ENCODE measurements around the gene TPX2. TPM values are rescaled to one million over a fixed set of nuclear protein-coding genes. Genes with fewer than 3 reads are reported as not detected.

The TPX2 gene
- total RNA-seq, 2 experiments from 2014 or later: 0.85 to 0.89 TPM

- no peaks in the 10 kb centered on the region for H3K4me1 Mint-ChIP-seq (ENCODE audit: low read depth)
- H3K36me3 Mint-ChIP-seq (ENCODE audit: low read depth): no peaks in the 10 kb centered on the region
- Histone ChIP-seq H3K36me3 (ENCODE audit: insufficient read depth, low read length) (no peaks in the 10 kb centered on the region), H3K4me1 (ENCODE audit: insufficient read depth, low read length) (no peaks in the 10 kb centered on the region), H3K9me3 (ENCODE audit: control insufficient read depth in 1 of 2, insufficient read depth in 1 of 2, low read length in 2 of 2) (no peaks in the 10 kb centered on the region), H3K27me3 (ENCODE audit: control insufficient read depth in 1 of 2, insufficient read depth in 2 of 2, low read length in 2 of 2) (no peaks in the 10 kb centered on the region), H3K27ac (ENCODE audit: low read depth in 1 of 2, low read length in 2 of 2) (no peak overlapping the region), H3K4me3 (ENCODE audit: low read length) (no peak overlapping the region)
- H3K4me3 Mint-ChIP-seq: no peak overlapping the region
- ChIA-PET CTCF (interaction anchor here (0.8 kb wide), 1 partner anchor 21 kb away, joined by 3 read pairs; no protein-coding TSS in a partner anchor), POLR2A (no interaction called here)
- no peak overlapping the region for H3K27ac Mint-ChIP-seq
- intact Hi-C loops (cut with DNase I, micrococcal nuclease): no loop called here
- DNase-seq: no peak
- TF ChIP-seq CTCF (IDR thresholded peaks at IDR 0.05): no peak
- no peaks in the 10 kb centered on the region for H3K27me3 Mint-ChIP-seq
- no peaks in the 10 kb centered on the region for H3K9me3 Mint-ChIP-seq
- no peak for ATAC-seq (ENCODE audit: poor library complexity)
Observed at GRCh38 chr20:31784354-31785044, 45.4 kb downstream of the TPX2 start.

- H3K27ac Mint-ChIP-seq: no peak overlapping the region
Observed at GRCh38 chr20:31785089-31785488, 46.0 kb downstream of the TPX2 start.

GRCh38 chr20:31788578-31788977 lies 49.5 kb downstream of the TPX2 start:
- Histone ChIP-seq H3K27me3 (ENCODE audit: control insufficient read depth in 1 of 2, insufficient read depth in 2 of 2, low read length in 2 of 2) (no peaks in the 10 kb centered on the region), H3K36me3 (ENCODE audit: insufficient read depth, low read length) (no peaks in the 10 kb centered on the region), H3K27ac (ENCODE audit: low read depth in 1 of 2, low read length in 2 of 2) (no peak overlapping the region), H3K4me3 (ENCODE audit: low read length) (no peak overlapping the region), H3K9me3 (ENCODE audit: control insufficient read depth in 1 of 2, insufficient read depth in 1 of 2, low read length in 2 of 2) (no peaks in the 10 kb centered on the region), H3K4me1 (ENCODE audit: insufficient read depth, low read length) (no peaks in the 10 kb centered on the region)
- DNase-seq: no peak
- H3K9me3 Mint-ChIP-seq: no peaks in the 10 kb centered on the region
- TF ChIP-seq CTCF (IDR thresholded peaks at IDR 0.05): no peak
- POLR2A ChIA-PET: no interaction called here
- H3K36me3 Mint-ChIP-seq (ENCODE audit: low read depth): no peaks in the 10 kb centered on the region
- H3K4me1 Mint-ChIP-seq (ENCODE audit: low read depth): no peaks in the 10 kb centered on the region
- intact Hi-C loops (cut with DNase I, micrococcal nuclease): no loop called here
- H3K4me3 Mint-ChIP-seq: no peak overlapping the region
- no peaks in the 10 kb centered on the region for H3K27me3 Mint-ChIP-seq
- H3K27ac Mint-ChIP-seq: no peak overlapping the region
- ATAC-seq (ENCODE audit: poor library complexity): no peak
- CTCF ChIA-PET: interaction anchor here (0.6 kb wide), 1 partner anchor 231 kb away, joined by 3 read pairs; no protein-coding TSS in a partner anchor

More at GRCh38 chr20:31785089-31785488, 46.0 kb downstream of the TPX2 start:
- Histone ChIP-seq H3K27ac (ENCODE audit: low read depth in 1 of 2, low read length in 2 of 2) (no peak overlapping the region), H3K9me3 (ENCODE audit: control insufficient read depth in 1 of 2, insufficient read depth in 1 of 2, low read length in 2 of 2) (no peaks in the 10 kb centered on the region), H3K36me3 (ENCODE audit: insufficient read depth, low read length) (no peaks in the 10 kb centered on the region), H3K4me3 (ENCODE audit: low read length) (no peak overlapping the region), H3K4me1 (ENCODE audit: insufficient read depth, low read length) (no peaks in the 10 kb centered on the region), H3K27me3 (ENCODE audit: control insufficient read depth in 1 of 2, insufficient read depth in 2 of 2, low read length in 2 of 2) (no peaks in the 10 kb centered on the region)
- no peaks in the 10 kb centered on the region for H3K27me3 Mint-ChIP-seq
- H3K9me3 Mint-ChIP-seq: no peaks in the 10 kb centered on the region
- H3K4me1 Mint-ChIP-seq (ENCODE audit: low read depth): no peaks in the 10 kb centered on the region
- intact Hi-C loops (cut with DNase I, micrococcal nuclease): no loop called here
- no peaks in the 10 kb centered on the region for H3K36me3 Mint-ChIP-seq (ENCODE audit: low read depth)
- DNase-seq (no peak), ATAC-seq (ENCODE audit: poor library complexity) (no peak)
- ChIA-PET CTCF (interaction anchor here (0.8 kb wide), 1 partner anchor 22 kb away, joined by 3 read pairs; no protein-coding TSS in a partner anchor), POLR2A (no interaction called here)
- no peak overlapping the region for H3K4me3 Mint-ChIP-seq
- TF ChIP-seq CTCF (IDR thresholded peaks at IDR 0.05): no peak

Data from CD4-positive, alpha-beta T cell (primary cell).